Neural crest cell (in vitro differentiated cells): ENCODE results near the gene GATAD2B. TPM values are rescaled to one million over a fixed set of nuclear protein-coding genes. Genes with fewer than 3 reads are reported as not detected.

Experiments
- DNase-seq: peaks from one replicate; pipeline ENCODE4 v3.0.0; 2021; ENCODE audit warnings: low read depth, mixed read lengths, low spot score
- H3K27ac Mint-ChIP-seq: one replicate; pipeline ENCODE4 v1.8.0; 2021; ENCODE audit warnings: mild to moderate bottlenecking, mixed read lengths; ENCODE audit not compliant: unreplicated experiment
- H3K27me3 Mint-ChIP-seq: 2 replicates; pipeline ENCODE4 v1.8.0; 2021; ENCODE audit warnings: low read depth, mild to moderate bottlenecking, mixed read lengths
- H3K36me3 Mint-ChIP-seq: 2 replicates; pipeline ENCODE4 v1.8.0; 2021; ENCODE audit warnings: low read depth, mild to moderate bottlenecking, mixed read lengths
- H3K4me1 Mint-ChIP-seq: 2 replicates; pipeline ENCODE4 v1.8.0; 2021; ENCODE audit warnings: mixed read lengths
- H3K4me3 Mint-ChIP-seq: one replicate; pipeline ENCODE4 v1.8.0; 2021; ENCODE audit warnings: mild to moderate bottlenecking, mixed read lengths
- H3K9me3 Mint-ChIP-seq: 2 replicates; pipeline ENCODE4 v1.8.0; 2021; ENCODE audit warnings: mixed read lengths
- CTCF ChIP-seq: fragments of 200-600 bp; sonication (generic); conservative IDR thresholded peaks from 2 replicates; pipeline ENCODE4 v1.5.0; 2021; ENCODE audit warnings: antibody characterized with exemption, mild to moderate bottlenecking
- total RNA-seq: library from RNA; stranded (reverse); gene quantifications from 2 replicates; pipeline ENCODE4 v1.2.1, GENCODE V29; 2021

The GATAD2B gene
- total RNA-seq, 1 donor from 2014 or later = 52.5 TPM

GRCh38 chr1:153928245-153928644 lies 5.5 kb upstream of the GATAD2B start:
- H3K36me3 Mint-ChIP-seq = no peaks in the 10 kb centered on the region
- TF ChIP-seq CTCF = no peak
- no peaks in the 10 kb centered on the region for H3K9me3 Mint-ChIP-seq
- no peaks in the 10 kb centered on the region for H3K27me3 Mint-ChIP-seq
- H3K4me1 Mint-ChIP-seq = peaks cover 25% of the 10 kb centered on the region
- DNase-seq = no peak
- peak overlapping the region; percentile 9 for H3K27ac Mint-ChIP-seq
- peak overlapping the region; percentile 51 for H3K4me3 Mint-ChIP-seq

GRCh38 chr1:153926405-153926804 lies 3.6 kb upstream of the GATAD2B start:
- Mint-ChIP-seq H3K27me3 (peaks cover 2% of the 10 kb centered on the region), H3K9me3 (no peaks in the 10 kb centered on the region), H3K27ac (no peak overlapping the region), H3K36me3 (no peaks in the 10 kb centered on the region), H3K4me1 (peaks cover 32% of the 10 kb centered on the region), H3K4me3 (peak overlapping the region; percentile 42)
- no peak for DNase-seq
- TF ChIP-seq CTCF = no peak

GRCh38 chr1:153922076-153922971 lies 448 bp downstream of the GATAD2B start:
- Mint-ChIP-seq H3K9me3 (no peaks in the 10 kb centered on the region), H3K27me3 (peaks cover 2% of the 10 kb centered on the region), H3K4me3 (peak overlapping the region; percentile 91)

GRCh38 chr1:153921803-153922075 lies 1.0 kb downstream of the GATAD2B start:
- TF ChIP-seq CTCF = no peak
- Mint-ChIP-seq H3K4me1 (peaks cover 35% of the 10 kb centered on the region), H3K27me3 (peaks cover 2% of the 10 kb centered on the region), H3K4me3 (peak overlapping the region; percentile 91), H3K27ac (peak overlapping the region; percentile 82), H3K9me3 (no peaks in the 10 kb centered on the region), H3K36me3 (no peaks in the 10 kb centered on the region)
- no peak for DNase-seq

More at GRCh38 chr1:153922076-153922971, 448 bp downstream of the GATAD2B start:
- Mint-ChIP-seq H3K4me1 (peaks cover 35% of the 10 kb centered on the region), H3K36me3 (no peaks in the 10 kb centered on the region), H3K27ac (peak overlapping the region; percentile 82)
- peak; percentile 35 for TF ChIP-seq CTCF
- DNase-seq = no peak

- Mint-ChIP-seq H3K27me3 (peaks cover 2% of the 10 kb centered on the region), H3K27ac (peak overlapping the region; percentile 82), H3K4me1 (peaks cover 35% of the 10 kb centered on the region), H3K9me3 (no peaks in the 10 kb centered on the region), H3K4me3 (peak overlapping the region; percentile 91), H3K36me3 (no peaks in the 10 kb centered on the region)
- no peak for DNase-seq
- TF ChIP-seq CTCF = no peak
Measured at GRCh38 chr1:153921080-153921802, 1.5 kb downstream of the GATAD2B start.
